Right renal pelvis (tissue), 4 donors: Measurements from ENCODE around the gene FLOT1. TPM values are rescaled to one million over a fixed set of nuclear protein-coding genes. Genes with fewer than 3 reads are reported as not detected.

Experiments used
- DNase-seq, 4 donors: peaks; one replicate each; pipeline ENCODE4 v3.0.0-alpha.2; 2013; ENCODE audit warnings: low read depth in 4 of 4, low spot score in 3 of 4, missing footprints in 1 of 4
- polyA plus RNA-seq, 4 donors: library from polyadenylated mRNA; unstranded; fragments of 120-200 nt; gene quantifications; one replicate each; pipeline ENCODE4 v1.2.1, GENCODE V29; 2013; ENCODE audit not compliant: insufficient read length in 4 of 4

The FLOT1 gene
- polyA plus RNA-seq, 4 donors = 135 to 145 (median 143) TPM

- no peak for DNase-seq
Measured at GRCh38 chr6:30748851-30749540, 6.5 kb upstream of the FLOT1 start.

DNA sequence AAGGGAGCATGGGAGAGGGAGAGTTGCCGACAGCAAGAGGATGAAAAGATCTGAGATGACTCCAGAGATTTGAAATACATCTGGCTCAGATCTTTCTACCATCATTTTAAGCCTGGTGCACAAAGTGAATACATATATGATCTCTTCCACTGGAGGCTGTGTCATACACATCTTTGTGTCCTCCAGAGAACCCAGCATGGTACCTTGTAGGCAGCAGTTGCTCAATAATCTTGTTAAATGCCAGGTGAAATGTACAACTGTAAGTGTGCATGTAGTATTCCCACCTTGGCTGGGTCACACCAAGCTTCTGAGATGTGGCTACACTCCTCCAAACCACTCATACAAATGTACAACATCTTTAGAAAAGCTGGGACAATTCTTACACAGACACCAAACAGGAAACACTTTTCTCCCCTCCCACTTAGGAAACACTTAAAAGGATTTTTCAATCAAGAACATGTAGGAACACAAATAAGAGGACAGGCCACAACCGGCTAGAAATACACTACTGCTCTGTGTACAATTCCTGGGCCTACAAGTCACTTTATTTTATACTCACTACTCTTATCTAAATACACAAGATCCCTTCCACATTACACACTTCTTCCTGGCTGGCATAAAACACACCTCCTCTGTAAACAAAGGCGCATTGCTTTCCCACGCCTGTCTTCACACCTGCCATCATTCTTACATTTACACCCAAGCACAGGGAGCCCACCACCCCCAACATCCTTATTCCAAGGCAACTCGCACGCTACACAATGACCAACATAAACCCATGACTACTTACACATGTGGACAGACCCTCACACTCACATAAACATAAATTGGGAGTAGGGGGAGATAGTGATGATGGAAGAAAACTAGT, 5.6 kb upstream of the FLOT1 start:
- DNase-seq = no peak

DNA sequence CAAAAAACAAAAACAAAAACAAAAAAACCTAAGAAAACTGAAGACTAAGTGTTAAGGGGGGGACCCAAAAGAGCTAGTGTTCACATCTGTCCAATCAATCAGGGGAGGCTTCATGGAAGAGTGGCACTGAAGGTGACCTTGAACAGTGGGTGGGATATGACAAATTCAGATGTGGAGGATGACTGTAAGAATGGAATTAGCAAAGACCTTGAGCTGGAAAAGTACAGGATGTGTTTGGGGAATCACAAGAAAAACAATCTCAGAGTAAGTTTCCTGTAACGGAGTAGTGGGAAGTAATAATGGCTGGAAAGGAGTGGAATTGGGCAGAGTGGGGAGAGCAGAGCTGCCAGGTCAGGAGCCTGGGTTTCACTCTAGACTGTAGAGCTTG, 4.8 kb upstream of the FLOT1 start:
- no peak for DNase-seq

DNA sequence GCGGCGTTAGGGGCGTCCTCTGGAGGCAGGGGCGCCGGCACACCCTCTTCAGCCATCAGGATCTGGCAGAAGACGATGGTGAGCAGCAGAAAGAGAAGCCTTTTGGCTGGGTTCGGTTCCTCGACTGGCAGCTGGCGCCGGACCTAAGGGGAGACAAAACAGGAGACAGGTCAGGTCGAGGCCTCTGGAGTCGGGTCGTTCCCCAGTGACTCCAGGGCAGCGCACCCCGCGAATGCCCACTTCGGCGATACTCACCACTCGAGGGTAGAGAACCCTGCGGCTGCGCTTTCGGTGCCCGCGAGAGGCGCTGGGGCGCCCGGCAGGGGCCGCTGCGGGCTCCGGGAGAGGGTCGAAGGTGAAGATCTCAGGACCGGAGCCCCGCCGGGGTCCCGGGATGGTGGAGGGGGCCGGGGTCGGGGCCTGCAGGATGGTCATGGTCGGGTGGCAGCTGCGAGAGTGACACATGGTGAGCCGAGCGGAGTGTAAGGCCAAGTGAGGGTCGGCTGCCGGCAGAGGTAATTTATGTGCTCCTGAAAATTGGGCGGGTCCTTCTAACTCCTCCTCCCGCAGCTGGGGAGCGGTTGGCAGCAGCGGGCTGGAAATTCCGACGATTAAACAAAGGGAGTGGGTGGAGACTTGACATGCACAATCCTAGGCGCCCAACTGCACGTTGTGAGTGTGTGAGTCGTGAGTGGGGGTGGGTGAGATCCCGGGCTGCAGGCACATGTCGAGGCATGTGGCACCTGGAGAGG, 1.7 kb upstream of the FLOT1 start, which contains the start of gene IER3:
Gene IER3, minus strand, starts transcription at position 494 of the 752 bp plus-strand sequence. Its CDS starts 29 bp downstream, at position 465.
- peak in 3 of 4 donors; percentile 77 to 81 (median 78) for DNase-seq

DNA sequence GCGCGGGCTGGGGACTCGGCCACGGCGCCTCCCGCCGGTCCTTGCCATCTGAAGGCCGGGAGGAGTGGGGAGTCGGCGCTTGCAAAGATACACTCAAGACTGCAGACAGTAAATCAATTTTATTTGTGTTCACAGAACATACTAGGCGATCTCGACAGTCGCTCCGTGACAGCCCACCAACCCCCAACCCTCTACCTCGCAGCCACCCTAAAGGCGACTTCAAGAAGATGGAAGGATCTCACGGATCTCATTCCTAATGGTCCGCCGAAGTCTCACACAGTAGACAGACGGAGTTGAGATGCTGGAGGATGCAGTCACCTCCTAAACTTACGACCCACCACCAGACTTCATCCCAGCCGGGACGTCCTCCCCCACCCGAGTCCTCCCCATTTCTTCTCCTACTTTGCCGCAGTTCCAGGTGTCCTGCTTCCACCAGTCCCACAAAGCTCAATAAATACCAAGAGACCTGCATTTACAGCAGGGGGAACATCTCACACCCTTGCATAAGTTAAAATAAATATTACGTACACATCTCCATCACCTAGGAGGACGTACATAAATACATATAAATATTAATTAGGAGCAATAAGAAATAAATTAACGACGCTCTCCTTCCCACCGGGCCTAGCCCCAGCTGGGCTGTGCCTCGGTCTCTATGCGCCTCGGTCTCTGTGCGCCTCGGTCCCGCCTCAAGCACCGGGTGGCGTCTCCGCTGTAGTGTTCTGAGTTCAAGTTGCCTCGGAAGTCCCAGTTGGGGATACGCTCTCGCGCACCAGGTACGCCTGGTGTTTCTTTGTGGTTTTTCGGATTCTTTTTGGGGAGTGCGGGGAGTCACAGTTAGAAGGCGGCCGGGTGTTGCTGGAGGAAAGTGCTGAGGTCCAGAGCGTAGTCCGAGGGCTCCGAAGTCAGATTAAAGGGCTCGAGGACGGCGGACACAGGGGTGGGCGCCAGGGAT, 889 bp upstream of the FLOT1 start:
- DNase-seq = peak in 1 of 4 donors; percentile 37

DNA sequence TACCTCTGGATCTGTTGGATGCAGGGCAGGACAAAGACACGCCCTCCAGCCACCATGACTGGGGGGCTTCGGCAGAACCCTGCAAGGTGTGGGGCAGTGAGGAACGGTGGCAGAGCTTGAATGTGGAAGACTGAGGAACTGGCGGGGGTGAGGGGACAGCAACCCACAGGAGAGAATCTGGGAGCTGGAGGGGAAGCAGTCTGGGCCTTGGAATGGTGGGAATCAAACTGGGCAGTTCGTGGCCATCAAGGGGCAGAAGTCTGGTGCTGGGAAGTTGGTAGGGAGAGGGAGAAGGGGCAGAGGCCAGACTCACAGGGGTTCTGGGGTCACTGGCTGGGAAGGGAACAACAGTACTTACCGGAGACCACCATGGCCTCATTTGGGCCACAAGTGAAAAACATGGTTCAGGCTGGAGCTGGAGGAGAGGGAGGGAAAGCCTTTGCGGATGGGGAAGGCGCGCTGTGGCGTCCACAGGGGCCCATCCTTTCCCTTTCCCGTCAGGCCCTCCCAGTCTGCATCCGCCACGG, 635 bp downstream of the FLOT1 start:
- no peak for DNase-seq

GRCh38 chr6:30741063-30741779, 1.3 kb downstream of the FLOT1 start:
- DNase-seq = no peak

DNA sequence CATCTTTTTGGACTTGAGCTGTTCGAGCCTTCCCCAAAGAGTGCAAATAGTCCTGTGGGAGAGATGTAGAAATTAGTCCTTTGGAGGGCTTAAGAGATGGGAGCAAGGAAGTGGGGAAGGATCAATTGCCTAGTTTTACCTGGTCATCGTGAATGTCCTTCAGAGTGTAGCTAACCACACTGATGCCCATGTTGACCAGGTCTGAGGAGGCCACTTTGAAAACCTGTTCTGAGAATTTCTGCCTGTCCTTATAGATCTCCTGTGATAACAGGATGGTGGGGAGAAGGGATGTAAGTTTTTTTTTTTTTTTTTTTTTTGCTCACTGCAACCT, 2.0 kb downstream of the FLOT1 start:
- no peak for DNase-seq

GRCh38 chr6:30738532-30738931, 4.0 kb downstream of the FLOT1 start:
- DNase-seq = no peak

- DNase-seq = no peak
Measured at GRCh38 chr6:30735668-30736314, 6.7 kb downstream of the FLOT1 start.

DNA sequence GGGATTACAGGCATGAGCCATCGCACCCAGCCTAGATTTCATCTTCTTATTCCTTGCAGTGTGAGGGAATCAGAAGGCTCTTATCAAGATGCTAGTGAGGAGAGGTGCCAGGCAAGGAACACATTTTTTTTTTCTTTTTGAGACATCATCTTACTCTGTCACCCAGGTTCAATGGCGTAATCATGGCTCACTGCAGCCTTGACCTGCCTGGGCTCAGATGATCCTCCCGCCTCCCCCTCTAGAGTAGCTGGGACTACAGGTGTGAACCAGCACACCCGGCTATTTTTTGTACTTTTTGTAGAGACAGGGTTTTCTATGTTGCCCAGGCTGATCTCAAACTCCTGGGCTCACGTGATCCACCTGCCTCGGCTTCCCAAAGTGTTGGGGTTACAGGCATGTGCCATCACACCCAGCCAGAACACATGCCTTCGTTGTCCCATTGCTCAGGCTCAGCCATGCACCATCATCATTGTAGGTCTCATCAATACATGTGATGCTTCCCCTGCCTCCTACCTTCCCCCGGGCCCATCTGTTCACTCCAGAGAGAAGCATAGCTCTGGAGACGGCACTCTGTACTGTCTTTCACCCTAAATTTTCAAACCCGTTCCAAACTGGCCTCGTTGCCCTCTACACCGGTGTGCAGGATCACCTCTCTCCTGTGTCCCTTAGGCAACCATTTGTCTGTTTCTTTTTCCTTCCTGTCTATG, 10.1 kb downstream of the FLOT1 start:
- no peak for DNase-seq

- peak in 1 of 4 donors; percentile 38 for DNase-seq
Measured at GRCh38 chr6:30730601-30731435, 11.7 kb downstream of the FLOT1 start.

- DNase-seq = no peak
Measured at GRCh38 chr6:30727920-30728553, 14.4 kb downstream of the FLOT1 start.

DNA sequence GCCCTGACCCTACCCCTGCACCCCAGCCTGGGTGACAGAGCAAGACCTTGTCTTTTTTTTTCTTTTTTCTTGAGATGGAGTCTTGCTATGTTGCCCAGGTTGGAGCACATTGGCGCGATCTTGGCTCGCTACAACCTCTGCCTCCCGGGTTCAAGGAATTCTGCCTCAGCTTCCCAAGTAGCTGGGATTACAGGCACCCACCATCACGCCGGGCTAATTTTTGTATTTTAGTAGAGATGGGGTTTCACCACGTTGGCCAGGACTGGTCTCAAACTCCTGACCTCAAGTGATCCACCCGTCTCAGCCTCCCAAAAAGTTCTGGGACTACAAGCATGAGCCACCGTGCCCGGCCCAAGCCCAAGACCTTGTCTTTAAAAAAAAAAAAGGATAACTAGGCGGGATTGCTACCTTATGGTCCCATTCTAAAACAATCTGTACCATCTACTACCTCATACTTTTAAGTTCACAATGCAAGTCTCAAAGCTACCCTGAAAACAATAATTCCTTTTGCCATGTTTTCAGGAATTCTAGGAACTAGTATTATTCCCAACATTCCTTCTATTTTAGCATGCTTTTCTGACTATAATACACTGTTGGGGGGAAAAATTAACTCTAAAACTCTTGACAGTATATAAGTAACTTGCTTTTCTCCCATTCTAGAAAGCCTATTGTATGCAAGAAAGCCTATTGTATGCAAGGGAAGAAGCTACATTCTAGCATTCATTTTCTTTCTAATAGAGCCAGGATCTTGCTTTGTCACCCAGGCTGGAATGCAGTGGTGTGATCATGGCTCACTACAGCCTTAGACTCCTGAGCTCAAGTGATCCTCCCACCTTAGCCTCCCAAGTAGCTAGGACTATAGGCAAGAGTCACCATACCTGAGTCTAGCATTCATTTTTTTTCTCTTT, 15.7 kb downstream of the FLOT1 start:
- no peak for DNase-seq

DNA sequence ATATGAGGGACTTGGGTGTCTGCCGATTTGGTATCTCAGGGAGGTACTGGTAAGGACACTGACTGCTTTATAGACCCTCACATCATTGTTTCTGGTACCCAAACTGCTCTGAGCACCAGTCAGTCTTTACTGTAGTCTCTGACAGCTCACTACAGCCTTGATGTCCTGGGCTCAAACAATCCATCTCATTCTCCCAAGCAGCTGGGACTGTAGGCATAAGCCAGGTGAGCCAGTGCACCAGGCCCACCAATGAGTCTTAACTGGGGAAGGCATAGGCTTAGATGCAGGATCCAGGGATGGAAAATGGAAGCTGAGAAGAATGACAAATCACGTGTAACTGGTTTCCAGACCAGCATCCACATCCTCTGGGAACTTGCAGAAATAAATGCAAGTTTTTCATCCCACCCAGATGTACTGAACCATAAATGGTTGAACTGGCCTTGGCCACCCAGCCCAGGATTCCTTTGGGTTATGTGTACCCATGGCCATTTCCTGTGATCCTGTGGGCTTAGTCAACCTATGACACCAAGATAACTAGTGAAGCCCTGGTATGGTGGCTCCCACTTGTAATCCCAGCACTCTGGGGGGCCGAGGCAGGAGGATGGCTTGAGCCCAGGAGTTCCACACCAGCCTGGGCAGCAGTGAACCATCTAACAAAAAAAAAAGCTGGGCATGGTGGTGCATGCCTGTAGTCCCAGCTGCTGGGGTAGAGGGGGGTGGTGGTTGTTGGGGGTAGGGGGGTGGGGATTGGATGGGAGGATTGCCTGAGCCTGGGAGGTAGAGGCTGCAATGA, 16.6 kb downstream of the FLOT1 start:
- DNase-seq = no peak
